ENCODE results near the gene IKZF3.

GRCh38 chr17:39814497-39814896 is 49.6 kb downstream of the IKZF3 start:
- TF ChIP-seq, protein P1, sequence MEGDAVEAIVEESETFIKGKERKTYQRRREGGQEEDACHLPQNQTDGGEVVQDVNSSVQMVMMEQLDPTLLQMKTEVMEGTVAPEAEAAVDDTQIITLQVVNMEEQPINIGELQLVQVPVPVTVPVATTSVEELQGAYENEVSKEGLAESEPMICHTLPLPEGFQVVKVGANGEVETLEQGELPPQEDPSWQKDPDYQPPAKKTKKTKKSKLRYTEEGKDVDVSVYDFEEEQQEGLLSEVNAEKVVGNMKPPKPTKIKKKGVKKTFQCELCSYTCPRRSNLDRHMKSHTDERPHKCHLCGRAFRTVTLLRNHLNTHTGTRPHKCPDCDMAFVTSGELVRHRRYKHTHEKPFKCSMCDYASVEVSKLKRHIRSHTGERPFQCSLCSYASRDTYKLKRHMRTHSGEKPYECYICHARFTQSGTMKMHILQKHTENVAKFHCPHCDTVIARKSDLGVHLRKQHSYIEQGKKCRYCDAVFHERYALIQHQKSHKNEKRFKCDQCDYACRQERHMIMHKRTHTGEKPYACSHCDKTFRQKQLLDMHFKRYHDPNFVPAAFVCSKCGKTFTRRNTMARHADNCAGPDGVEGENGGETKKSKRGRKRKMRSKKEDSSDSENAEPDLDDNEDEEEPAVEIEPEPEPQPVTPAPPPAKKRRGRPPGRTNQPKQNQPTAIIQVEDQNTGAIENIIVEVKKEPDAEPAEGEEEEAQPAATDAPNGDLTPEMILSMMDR (conservative IDR thresholded peaks at IDR 0.05; ENCODE audit: low read length), result no peak
- TF ChIP-seq EZH2phosphoT487 (IDR thresholded peaks at IDR 0.05; ENCODE audit: borderline replicate concordance), result no peak

Data from Loucy (cell line).